HG03045 (cell line): Measurements from ENCODE around the gene TAF1D.
"Not testable (repeated sequence)": the region's sequence is repeated elsewhere in the genome, so short reads cannot be mapped to it uniquely, and the experiment has no call there.

ENCODE experiments used
- ATAC-seq: cut with Tn5 transposase; IDR thresholded peaks from one replicate; pipeline ENCODE4 v1.9.1; 2021; ENCODE audit warnings: mild to moderate bottlenecking, moderate library complexity; ENCODE audit not compliant: unreplicated experiment

TAF1D gene

GRCh38 chr11:93751001-93751400 lies 9.7 kb upstream of the TAF1D start:
- ATAC-seq: no peak

- ATAC-seq: peak; percentile 50
Observed at GRCh38 chr11:93747122-93747521, 5.8 kb upstream of the TAF1D start.

- no peak for ATAC-seq
Observed at GRCh38 chr11:93746101-93746500, 4.8 kb upstream of the TAF1D start.

- not testable (repeated sequence) for ATAC-seq
Observed at GRCh38 chr11:93745005-93745755, 3.9 kb upstream of the TAF1D start.

DNA sequence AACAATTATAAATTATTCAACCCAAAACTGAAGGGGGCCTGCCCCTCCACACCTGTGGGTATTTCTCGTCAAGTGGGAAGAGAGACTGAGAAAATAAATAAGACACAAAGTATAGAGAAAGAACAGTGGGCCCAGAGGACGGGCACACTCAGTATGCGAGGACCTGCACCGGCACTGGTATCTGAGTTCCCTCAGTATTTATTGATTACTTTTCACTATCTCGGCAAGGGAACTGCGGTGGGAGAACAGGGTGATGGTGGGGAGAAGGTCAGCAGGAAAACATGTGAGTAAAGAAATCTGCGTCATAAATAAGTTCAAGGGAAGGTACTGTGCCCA lies 3.3 kb upstream of the TAF1D start:
- ATAC-seq: no peak

DNA sequence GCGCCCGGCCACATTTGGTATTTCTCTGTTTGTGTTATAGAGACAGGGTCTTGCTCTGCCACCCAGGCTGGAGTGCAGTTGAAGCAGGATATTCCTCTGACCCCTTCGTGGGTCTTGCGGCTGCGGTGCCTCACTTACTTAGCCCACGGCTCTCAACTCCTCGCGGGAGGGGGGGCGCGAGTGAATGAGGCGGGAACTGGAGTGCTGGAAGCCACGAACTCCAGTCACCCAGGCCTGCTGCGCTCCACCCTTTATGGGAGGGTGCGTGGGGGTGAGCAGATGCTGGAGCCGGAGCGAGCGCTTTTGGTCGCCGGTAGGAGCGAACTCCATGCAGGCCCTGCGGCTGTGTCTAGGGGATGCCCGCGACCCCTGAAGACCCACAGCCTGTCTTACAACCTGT lies 2.0 kb upstream of the TAF1D start:
- ATAC-seq: no peak

DNA sequence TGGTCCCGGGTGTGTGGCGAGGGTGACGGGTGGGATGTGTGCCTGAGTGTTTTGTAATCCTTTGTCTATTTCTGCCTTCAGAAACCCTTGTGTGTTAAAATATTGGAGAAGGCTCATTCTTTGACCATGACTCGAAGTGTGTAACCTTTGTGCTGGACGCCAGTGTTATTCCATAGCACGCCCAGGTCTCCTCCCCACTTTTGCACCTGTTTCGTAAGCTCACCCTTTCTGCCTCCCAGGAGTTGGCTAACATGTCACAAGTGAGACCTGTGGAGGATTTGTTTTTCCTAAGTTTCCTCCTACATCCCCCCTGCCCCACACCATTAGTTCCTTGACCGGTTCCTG lies 559 bp upstream of the TAF1D start:
- peak; percentile 14 for ATAC-seq

GRCh38 chr11:93740730-93741093 lies 583 bp downstream of the TAF1D start:
- peak; percentile 41 for ATAC-seq

DNA sequence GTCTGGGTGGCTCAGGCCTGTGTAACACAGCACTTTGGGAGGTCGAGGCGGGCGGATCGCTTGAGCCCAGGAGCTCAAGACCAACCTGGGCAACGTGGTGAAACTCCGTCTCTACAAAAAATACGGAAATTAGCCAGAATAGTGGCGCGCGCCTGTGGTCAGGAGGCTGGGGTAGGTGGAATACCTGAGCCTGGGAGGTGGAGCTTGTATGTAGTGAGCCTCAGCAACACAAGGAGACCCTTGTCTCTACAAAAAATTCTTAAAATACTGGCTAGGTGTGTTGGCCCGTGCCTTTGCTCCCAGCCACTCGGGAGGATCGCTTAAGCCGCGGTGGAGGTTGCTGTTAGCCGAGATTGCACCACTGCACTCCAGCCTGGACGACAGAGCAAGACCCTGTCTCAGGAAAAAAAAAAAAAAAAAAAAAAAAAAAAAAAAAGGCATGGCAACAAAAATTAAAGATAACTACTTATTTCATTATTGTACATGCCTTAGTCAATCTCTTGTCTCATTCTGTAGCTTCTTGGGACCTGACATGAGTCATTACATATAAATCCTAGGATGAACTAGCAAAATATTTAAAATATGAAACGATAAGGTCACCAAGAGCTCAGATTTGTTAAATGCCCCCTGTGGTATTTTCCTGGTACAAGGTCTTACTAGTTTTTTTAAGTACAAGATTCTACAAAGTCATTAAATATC lies 1.1 kb downstream of the TAF1D start:
- ATAC-seq: peak; percentile 20

DNA sequence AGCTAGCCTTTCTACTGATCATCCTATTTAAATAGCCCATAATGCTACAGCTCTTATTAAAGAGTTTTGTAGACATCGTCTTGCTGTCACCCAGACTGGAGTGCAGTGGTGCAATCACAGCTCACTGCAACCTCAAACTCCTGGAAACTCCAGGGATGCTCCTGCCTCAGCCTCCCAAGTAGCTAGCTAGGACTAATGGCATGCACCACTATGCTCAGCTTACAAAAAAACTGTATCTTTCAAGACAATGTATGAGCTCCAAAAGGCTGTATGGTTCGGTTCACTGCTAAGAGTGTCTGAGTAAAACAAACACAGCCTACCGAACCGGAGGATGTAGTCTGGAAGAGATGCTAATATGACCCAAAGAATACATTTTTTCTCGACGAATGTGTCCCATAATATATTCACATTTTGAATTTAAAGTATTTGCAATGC lies 2.6 kb downstream of the TAF1D start:
- no peak for ATAC-seq

- ATAC-seq: no peak
Observed at GRCh38 chr11:93737904-93738612, 3.2 kb downstream of the TAF1D start.

GRCh38 chr11:93736129-93736528 lies 5.2 kb downstream of the TAF1D start:
- no peak for ATAC-seq

GRCh38 chr11:93735627-93736026 lies 5.7 kb downstream of the TAF1D start:
- ATAC-seq: no peak

- ATAC-seq: no peak
Observed at GRCh38 chr11:93734427-93735222, 6.7 kb downstream of the TAF1D start.

DNA sequence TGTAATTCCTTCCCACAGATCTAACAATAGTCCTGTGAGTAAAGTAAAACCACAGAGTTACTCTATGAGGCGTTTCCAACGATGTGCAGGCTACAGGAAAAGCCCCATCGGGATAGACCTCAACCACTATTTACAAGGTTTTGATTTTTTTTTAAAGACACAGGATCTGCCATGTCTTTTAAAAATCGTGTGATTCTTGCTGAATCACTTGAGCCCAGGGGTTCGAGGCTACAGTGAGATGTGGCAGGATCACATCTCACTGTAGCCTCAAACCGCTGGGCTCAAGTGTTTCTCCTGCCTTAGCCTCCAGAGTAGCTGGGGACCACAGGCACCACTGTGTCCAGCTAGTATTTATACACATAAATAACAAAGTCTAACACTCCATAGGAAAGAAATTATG lies 7.8 kb downstream of the TAF1D start:
- no peak for ATAC-seq

DNA sequence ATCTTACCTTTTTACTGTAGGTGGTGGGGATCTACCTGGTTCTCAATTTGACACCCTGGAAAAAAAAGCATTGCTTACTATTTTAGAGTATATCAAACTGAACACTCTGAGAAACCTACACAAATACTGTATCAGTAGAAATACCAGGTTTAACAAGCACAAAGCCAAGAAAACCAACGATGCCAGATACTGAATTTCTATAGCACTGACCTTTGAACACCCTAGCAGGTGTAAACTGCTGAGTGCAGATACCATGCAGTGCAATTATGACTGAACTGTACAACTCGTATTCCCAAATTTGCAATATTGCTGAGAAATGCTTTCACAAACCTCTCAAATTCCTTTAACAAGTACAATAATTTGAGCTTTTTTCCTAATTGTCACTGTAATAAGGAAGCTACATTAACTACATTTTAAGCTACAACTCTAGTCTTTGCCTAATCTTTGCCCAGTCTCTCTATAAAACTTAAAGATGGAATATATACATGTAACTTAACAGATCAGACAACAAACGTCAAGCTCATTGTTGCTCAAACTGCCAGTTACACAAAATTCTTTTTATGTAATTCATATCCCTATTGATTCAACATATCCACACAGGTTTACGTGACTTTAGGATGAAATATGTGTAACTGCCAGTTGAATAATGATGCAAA lies 8.9 kb downstream of the TAF1D start:
- no peak for ATAC-seq

DNA sequence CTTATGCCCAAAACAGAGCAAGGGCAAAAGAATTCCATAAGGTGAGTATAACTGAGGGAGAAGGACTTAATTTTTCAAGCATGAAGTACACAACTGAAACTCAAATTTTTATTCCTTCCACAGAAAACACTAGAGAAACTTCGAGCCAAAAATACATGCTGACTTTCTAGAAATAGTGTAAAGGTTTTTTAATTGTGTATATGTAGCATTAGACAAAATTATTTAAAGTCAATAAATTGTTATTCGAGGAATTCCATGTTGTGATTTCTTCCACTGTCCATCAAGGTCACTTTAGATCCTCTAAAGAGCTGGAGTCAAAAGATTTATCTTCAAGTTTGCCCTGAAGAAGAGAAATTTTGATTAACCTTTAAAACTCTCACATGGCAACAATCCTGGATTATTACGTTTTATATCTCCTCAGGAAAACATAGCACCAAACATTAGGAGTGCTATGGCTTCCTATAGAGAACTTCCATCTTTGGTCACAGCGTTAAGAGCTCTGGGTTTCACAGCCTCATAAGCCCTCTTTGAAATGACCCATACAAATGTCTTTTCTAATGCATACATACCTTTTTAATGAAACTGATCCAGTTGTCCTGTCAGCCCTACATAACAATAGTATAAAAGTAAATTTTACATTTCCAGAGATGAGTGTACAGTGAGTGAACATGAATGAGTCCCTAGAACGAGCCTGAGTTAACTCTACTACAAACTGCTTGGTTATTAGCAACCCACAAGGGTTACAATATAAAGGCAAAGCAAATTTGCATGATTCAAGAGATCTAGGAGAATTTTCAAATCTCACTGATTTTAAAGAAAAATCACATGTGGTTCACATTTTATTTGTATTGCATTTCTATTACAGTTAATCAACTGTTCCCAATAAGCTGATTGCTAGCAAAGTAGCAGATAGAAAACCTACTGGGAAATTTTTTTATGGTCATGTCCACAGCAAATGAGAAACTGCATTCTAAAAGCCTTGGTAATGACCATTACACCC lies 10.9 kb downstream of the TAF1D start:
- ATAC-seq: no peak

- ATAC-seq: no peak
Observed at GRCh38 chr11:93729129-93729616, 12.1 kb downstream of the TAF1D start.

- ATAC-seq: no peak
Observed at GRCh38 chr11:93728792-93729128, 12.5 kb downstream of the TAF1D start.
